Activated CD8-positive, alpha-beta T cell treated with anti-CD3 and anti-CD28 coated beads for 36 hours (primary cell): Measurements from ENCODE around the gene STOML3. TPM values are rescaled to one million over a fixed set of nuclear protein-coding genes. Genes with fewer than 3 reads are reported as not detected.

Experiments used
- ATAC-seq: fragments of 200-7000 bp; cut with Tn5 transposase; one replicate; pipeline ENCODE4 v1.10.0; 2021; ENCODE audit warnings: mild to moderate bottlenecking, moderate library complexity
- CTCF ChIA-PET: fragments of 350-600 bp; sonication (Branson Sonifier 250); formaldehyde crosslinking; loops from one replicate; lab custom pipeline; 2021; ENCODE audit warnings: antibody characterized with exemption; lab: Charles Lee
- POLR2A ChIA-PET: fragments of 350-600 bp; sonication (Branson Sonifier 250); formaldehyde crosslinking; loops from one replicate; lab custom pipeline; 2021; ENCODE audit warnings: antibody characterized with exemption; lab: Charles Lee
- DNase-seq: peaks from one replicate; pipeline ENCODE4 v3.0.0-alpha.2; 2020
- H3K27ac Mint-ChIP-seq: one replicate; pipeline ENCODE4 v1.8.0; 2021; ENCODE audit warnings: mild to moderate bottlenecking, mixed read lengths
- H3K27me3 Mint-ChIP-seq: one replicate; pipeline ENCODE4 v1.8.0; 2021; ENCODE audit warnings: mixed read lengths
- H3K36me3 Mint-ChIP-seq: one replicate; pipeline ENCODE4 v1.8.0; 2021; ENCODE audit warnings: low read depth, mixed read lengths
- H3K4me1 Mint-ChIP-seq: one replicate; pipeline ENCODE4 v1.8.0; 2021; ENCODE audit warnings: low read depth, mixed read lengths
- H3K4me3 Mint-ChIP-seq: one replicate; pipeline ENCODE4 v1.8.0; 2021; ENCODE audit warnings: mild to moderate bottlenecking, moderate library complexity, mixed read lengths
- H3K9me3 Mint-ChIP-seq: one replicate; pipeline ENCODE4 v1.8.0; 2021; ENCODE audit warnings: mixed read lengths
- CTCF ChIP-seq: fragments of 200-600 bp; IDR thresholded peaks from one replicate; pipeline ENCODE4 v1.8.0; 2022; ENCODE audit warnings: antibody characterized with exemption, mild to moderate bottlenecking
- intact Hi-C: fragments of 100-400 bp; cut with micrococcal nuclease; formaldehyde crosslinking; loops from one replicate; pipeline ENCODE4 v1.10.0; 2022
- total RNA-seq, 2 experiments: library from RNA; stranded (reverse); gene quantifications; one replicate each; pipeline ENCODE4 v1.2.3, GENCODE V29; 2021

STOML3 gene
- total RNA-seq, 2 experiments from 2014 or later = not detected

DNA sequence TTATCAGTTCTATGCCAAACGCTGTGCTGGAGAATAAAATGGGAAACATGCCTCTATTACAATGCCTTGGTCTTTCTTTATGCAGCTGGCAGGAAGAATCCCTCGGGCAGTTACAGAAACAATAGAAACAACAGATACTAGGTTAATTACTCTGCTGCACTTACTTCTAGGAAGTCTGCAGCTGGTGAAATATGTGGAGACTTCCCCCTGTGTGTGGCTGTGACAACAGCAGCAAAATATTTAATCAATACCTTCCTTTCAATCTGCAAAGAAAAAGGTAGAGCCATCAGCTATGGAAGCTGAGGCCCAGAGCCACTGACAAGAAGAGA lies 9.9 kb downstream of the STOML3 start:
- Mint-ChIP-seq H3K36me3 (no peaks in the 10 kb centered on the region), H3K4me1 (no peaks in the 10 kb centered on the region), H3K27me3 (peaks cover 8% of the 10 kb centered on the region), H3K4me3 (no peak overlapping the region), H3K27ac (no peak overlapping the region), H3K9me3 (peaks cover 8% of the 10 kb centered on the region)
- ATAC-seq (no peak), DNase-seq (no peak)
- intact Hi-C loops = no loop called here
- POLR2A ChIA-PET = no interaction called here
- no peak for TF ChIP-seq CTCF
- CTCF ChIA-PET = interaction anchor here (1.5 kb wide), 1 partner anchor 36 kb away, joined by 3 read pairs; no protein-coding TSS in a partner anchor

DNA sequence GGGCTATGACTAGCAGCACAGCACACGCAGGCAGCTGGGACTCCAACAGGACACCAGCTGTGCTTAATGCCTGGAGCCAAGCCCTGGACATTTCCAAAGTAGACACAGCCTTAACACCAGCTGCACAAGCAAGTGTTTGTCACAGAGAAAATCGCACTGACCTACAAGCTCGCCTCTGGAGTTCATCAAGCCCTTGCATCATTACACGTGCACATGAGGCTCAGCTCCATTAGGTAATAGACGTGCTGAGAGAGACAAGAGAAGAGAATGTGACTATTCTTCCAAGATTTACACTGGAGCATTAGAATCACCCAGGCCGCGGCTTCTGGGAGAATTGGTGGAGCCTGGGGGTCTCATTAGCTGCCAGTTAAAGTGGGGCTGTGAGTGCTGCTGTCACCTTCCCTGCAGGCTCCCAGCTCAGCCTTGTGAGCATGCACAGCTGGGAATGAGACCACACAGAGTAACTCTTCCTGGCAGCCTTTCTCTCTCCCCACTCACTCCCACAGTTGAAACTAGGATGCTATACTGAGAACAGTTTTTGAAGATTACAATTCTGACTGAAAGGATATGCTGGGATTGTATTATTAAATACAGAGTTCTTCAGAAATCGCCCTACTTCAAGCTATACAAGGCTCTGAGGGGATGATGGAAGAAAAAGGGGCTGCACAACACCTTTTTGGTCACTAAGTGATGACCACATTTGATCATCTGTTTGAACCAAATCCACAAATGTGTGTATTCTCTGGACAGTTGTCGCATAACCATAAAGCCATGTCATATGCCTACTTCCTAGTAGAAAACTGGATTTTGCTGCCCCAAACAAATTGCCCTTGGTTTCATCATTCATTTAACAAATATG lies 10.5 kb downstream of the STOML3 start:
- CTCF ChIA-PET = no interaction called here
- H3K27ac Mint-ChIP-seq = no peak overlapping the region
- no peak for TF ChIP-seq CTCF

DNA sequence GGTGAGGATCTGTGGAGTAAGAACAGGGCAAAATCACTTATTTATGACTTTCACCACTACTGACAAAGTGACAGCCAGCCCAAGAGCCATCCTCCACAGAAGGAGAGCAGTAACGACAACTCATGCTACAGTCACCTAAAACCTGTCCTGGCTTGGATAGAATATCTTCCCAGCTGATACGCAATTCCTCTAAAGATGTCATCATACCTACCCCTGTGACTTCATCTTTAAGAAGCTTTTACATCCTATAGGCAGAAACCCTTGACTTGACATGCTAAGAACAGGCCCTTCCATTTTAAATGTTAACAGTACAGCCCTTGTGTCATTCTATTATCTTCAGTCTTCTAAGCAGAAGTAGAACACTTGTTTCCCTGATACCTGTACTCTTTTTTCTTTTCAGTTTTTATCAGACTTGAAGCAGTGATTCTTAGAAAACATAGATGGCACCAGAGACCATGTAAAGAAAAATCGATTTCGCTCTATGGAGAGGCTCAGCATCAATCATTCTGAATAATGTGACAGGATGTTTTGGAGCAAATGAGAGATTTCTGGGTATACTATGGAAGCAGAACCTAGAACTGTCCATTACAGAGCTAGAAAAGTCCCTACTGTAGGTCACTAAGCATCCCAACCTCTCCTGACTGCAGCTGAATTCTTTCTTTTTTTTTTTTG lies 20.1 kb downstream of the STOML3 start:
- Mint-ChIP-seq H3K27me3 (peaks cover 7% of the 10 kb centered on the region), H3K4me3 (no peak overlapping the region), H3K36me3 (no peaks in the 10 kb centered on the region), H3K27ac (no peak overlapping the region), H3K4me1 (no peaks in the 10 kb centered on the region), H3K9me3 (no peaks in the 10 kb centered on the region)
- ATAC-seq (no peak), DNase-seq (no peak)
- TF ChIP-seq CTCF = no peak
- ChIA-PET POLR2A (no interaction called here), CTCF (interaction anchor here (1.5 kb wide), 1 partner anchor 646 kb away, joined by 4 read pairs; no protein-coding TSS in a partner anchor)
- intact Hi-C loops = no loop called here

More for the DNA sequence above, 10.5 kb downstream of the STOML3 start:
- Mint-ChIP-seq H3K4me1 (no peaks in the 10 kb centered on the region), H3K27me3 (peaks cover 8% of the 10 kb centered on the region), H3K36me3 (no peaks in the 10 kb centered on the region), H3K9me3 (peaks cover 8% of the 10 kb centered on the region), H3K4me3 (no peak overlapping the region)
- POLR2A ChIA-PET = no interaction called here
- no peak for ATAC-seq
- DNase-seq = no peak
- intact Hi-C loops = no loop called here

DNA sequence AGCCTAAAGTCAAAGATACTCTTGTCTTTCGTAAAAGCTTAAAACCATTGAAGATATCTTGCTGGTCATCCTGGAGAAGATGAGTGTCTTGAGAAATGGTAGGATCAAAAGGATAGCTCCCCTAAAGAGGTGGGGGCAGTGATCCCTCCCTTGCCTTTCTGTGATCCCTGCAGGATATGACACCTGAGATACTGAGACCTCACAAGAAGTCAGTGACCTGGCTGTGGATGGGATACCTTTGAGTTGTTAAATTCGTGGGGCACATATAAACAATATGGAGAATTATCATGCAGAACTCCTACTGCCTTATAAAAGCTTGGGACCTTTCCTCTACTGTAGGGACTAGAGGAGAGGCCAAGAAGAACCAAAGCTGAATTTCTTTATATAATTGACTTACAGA lies 21.4 kb downstream of the STOML3 start:
- H3K36me3 Mint-ChIP-seq = no peaks in the 10 kb centered on the region
- H3K4me3 Mint-ChIP-seq = no peak overlapping the region
- intact Hi-C loops = no loop called here
- ChIA-PET CTCF (interaction anchor here (1.5 kb wide), 1 partner anchor 647 kb away, joined by 4 read pairs; no protein-coding TSS in a partner anchor), POLR2A (no interaction called here)
- H3K9me3 Mint-ChIP-seq = no peaks in the 10 kb centered on the region
- peaks cover 10% of the 10 kb centered on the region for H3K27me3 Mint-ChIP-seq
- DNase-seq = no peak
- ATAC-seq = no peak
- H3K4me1 Mint-ChIP-seq = no peaks in the 10 kb centered on the region
- no peak for TF ChIP-seq CTCF
- H3K27ac Mint-ChIP-seq = no peak overlapping the region

GRCh38 chr13:38967446-38967845 lies 23.2 kb downstream of the STOML3 start:
- no peak for TF ChIP-seq CTCF
- Mint-ChIP-seq H3K9me3 (no peaks in the 10 kb centered on the region), H3K36me3 (no peaks in the 10 kb centered on the region), H3K4me1 (no peaks in the 10 kb centered on the region), H3K4me3 (no peak overlapping the region), H3K27me3 (peaks cover 10% of the 10 kb centered on the region), H3K27ac (no peak overlapping the region)
- DNase-seq (no peak), ATAC-seq (no peak)
- ChIA-PET POLR2A (no interaction called here), CTCF (interaction anchor here (1.3 kb wide), 1 partner anchor 45 kb away, joined by 3 read pairs; no protein-coding TSS in a partner anchor)
- intact Hi-C loops = no loop called here
